ENCODE results near the gene CRACR2A.

Gene CRACR2A

GRCh38 chr12:3715999-3716398 is 36.9 kb downstream of the CRACR2A start:
- no peak for TF ChIP-seq CTCF (IDR thresholded peaks at IDR 0.05; ENCODE audit: low read length, missing control alignments)
- no peak overlapping the region for H3K4me3 ChIP-seq (replicated peaks; ENCODE audit: low read depth, low read length)
- DNase-seq (ENCODE audit: low read depth), result no peak

- no peak for TF ChIP-seq CTCF (IDR thresholded peaks at IDR 0.05; ENCODE audit: low read length, missing control alignments)
- H3K4me3 ChIP-seq (replicated peaks; ENCODE audit: low read depth, low read length), result no peak overlapping the region
- DNase-seq (ENCODE audit: low read depth), result no peak
These were observed 39.0 kb downstream of the CRACR2A start for GRCh38 chr12:3713947-3714346.

- H3K4me3 ChIP-seq (replicated peaks; ENCODE audit: low read depth, low read length), result no peak overlapping the region
- no peak for TF ChIP-seq CTCF (IDR thresholded peaks at IDR 0.05; ENCODE audit: low read length, missing control alignments)
- no peak for DNase-seq (ENCODE audit: low read depth)
These were observed 39.4 kb downstream of the CRACR2A start for GRCh38 chr12:3713483-3713882.

- TF ChIP-seq CTCF (IDR thresholded peaks at IDR 0.05; ENCODE audit: low read length, missing control alignments), result no peak
- no peak for DNase-seq (ENCODE audit: low read depth)
- H3K4me3 ChIP-seq (replicated peaks; ENCODE audit: low read depth, low read length), result no peak overlapping the region
These were observed 40.5 kb downstream of the CRACR2A start for GRCh38 chr12:3712209-3712992.

GRCh38 chr12:3705354-3705675 is 47.6 kb downstream of the CRACR2A start:
- DNase-seq (ENCODE audit: low read depth), result no peak
- H3K4me3 ChIP-seq (replicated peaks; ENCODE audit: low read depth, low read length), result no peak overlapping the region
- TF ChIP-seq CTCF (IDR thresholded peaks at IDR 0.05; ENCODE audit: low read length, missing control alignments), result no peak

- DNase-seq (ENCODE audit: low read depth), result peak; percentile 60
- TF ChIP-seq CTCF (IDR thresholded peaks at IDR 0.05; ENCODE audit: low read length, missing control alignments), result no peak
- H3K4me3 ChIP-seq (replicated peaks; ENCODE audit: low read depth, low read length), result peak overlapping the region; percentile 21
These were observed 48.2 kb downstream of the CRACR2A start for GRCh38 chr12:3704512-3705353.
